ENCODE results near the gene ITPKA. TPM values are rescaled to one million over a fixed set of nuclear protein-coding genes. Genes with fewer than 3 reads are reported as not detected.
"Not testable (repeated sequence)": the region's sequence is repeated elsewhere in the genome, so short reads cannot be mapped to it uniquely, and the experiment has no call there.

ITPKA gene
- total and polyA plus RNA-seq, 2 of the 13 experiments (the other 11 are each of a cell fraction or from before 2014, with no cell fraction given), result 13.2 to 41.3 TPM

DNA sequence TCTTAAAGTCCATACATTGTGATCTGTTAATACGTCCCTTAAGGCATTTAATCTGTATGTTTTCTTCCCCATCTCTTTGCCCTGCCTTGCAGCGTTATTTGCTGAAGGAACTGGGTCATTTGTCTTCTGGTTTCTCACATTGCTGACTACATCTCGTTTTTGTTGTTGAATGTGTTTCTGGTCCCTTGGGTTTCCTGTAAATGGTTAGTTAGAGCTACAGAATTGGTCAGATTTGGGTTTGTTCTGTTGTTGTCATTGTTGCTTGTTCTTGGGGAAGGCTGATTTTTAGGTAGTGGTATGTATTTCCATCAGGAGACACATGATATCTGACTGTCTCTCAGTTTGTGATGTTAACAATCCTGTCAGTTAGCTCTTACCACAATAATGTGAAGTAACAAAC is 27.0 kb upstream of the ITPKA start:
- Histone ChIP-seq H3K27me3 (ENCODE audit: control insufficient read depth in 1 of 2, insufficient read depth in 2 of 2, low read length in 2 of 2) (no peaks in the 10 kb centered on the region), H3K4me1 (ENCODE audit: insufficient read depth, low read length) (no peaks in the 10 kb centered on the region), H3K4me2 (ENCODE audit: low read depth, low read length) (no peak overlapping the region), H3K27ac (ENCODE audit: extremely low read length, insufficient read depth, low read length) (no peak overlapping the region), H3K79me2 (ENCODE audit: insufficient read depth, low read length) (no peaks in the 10 kb centered on the region), H4K20me1 (ENCODE audit: insufficient read depth, low read length) (no peaks in the 10 kb centered on the region), H2AFZ (ENCODE audit: low read length) (no peak overlapping the region), H3K36me3 (replicated peaks in 1 of 2; ENCODE audit: control insufficient read depth in 1 of 2, insufficient read depth in 2 of 2, low read length in 2 of 2) (peaks cover 3 to 67% of the 10 kb centered on the region in 2 experiments), H3K9me3 (ENCODE audit: low read length) (no peaks in the 10 kb centered on the region), H3K9ac (ENCODE audit: insufficient read depth, low read depth, low read length) (no peak overlapping the region), H3K4me3 (replicated peaks in 1 of 3; ENCODE audit: insufficient read depth in 1 of 3, low read depth in 2 of 3, low read length in 3 of 3) (no peak overlapping the region)
- POLR2A ChIA-PET, result interaction anchor here (1.8 kb wide), 1 partner anchor 26 kb away, joined by 4 read pairs; no protein-coding TSS in a partner anchor
- 87% methylated on average over 3 of the region's 3 CpGs for WGBS (ENCODE audit: low lambda C conversion rate)
- no TSS peak for BruUV-seq (replicated peaks)
- DNase-seq (ENCODE audit: low spot score) (no peak), FAIRE-seq (no peak), ATAC-seq (no peak)
- intact Hi-C loops (cut with micrococcal nuclease; ENCODE audit: unreplicated experiment), result loop anchor here (5.0 kb wide), 1 partner anchor 41 kb away; no protein-coding TSS in a partner anchor
- in situ Hi-C loops (cut with HindIII; ENCODE audit: extremely low pct_ligation_motif_present, low pct_unique_long_range_greater_than_20kb), result no loop called here
- CTCF ChIA-PET (ENCODE audit: low intra/inter-chr PET ratio, low total read pairs), result interaction anchor here (0.9 to 1.6 kb wide), 4 partner anchors 40 to 438 kb away, joined by 3 to 13 read pairs (median 4); no protein-coding TSS in a partner anchor
- no peak for TF ChIP-seq CBX1 (IDR thresholded peaks at IDR 0.05; ENCODE audit: low read depth)
- TF ChIP-seq ZNF670 (CRISPR knock-in tag; IDR thresholded peaks at IDR 0.05; ENCODE audit: borderline replicate concordance), result no peak
- TF ChIP-seq ZNF570 (CRISPR knock-in tag; IDR thresholded peaks at IDR 0.05; ENCODE audit: borderline replicate concordance), result no peak
- no peak for TF ChIP-seq ZNF703 (CRISPR knock-in tag; IDR thresholded peaks at IDR 0.05; ENCODE audit: borderline replicate concordance)
- no peak for TF ChIP-seq ARID4A (CRISPR knock-in tag; IDR thresholded peaks at IDR 0.05; ENCODE audit: borderline replicate concordance)
- TF ChIP-seq HCFC1 (IDR thresholded peaks at IDR 0.05; ENCODE audit: low read depth, low read length), result no peak
- no peak for TF ChIP-seq ZNF614 (CRISPR knock-in tag; IDR thresholded peaks at IDR 0.05; ENCODE audit: borderline replicate concordance)
- TF ChIP-seq, protein P1, sequence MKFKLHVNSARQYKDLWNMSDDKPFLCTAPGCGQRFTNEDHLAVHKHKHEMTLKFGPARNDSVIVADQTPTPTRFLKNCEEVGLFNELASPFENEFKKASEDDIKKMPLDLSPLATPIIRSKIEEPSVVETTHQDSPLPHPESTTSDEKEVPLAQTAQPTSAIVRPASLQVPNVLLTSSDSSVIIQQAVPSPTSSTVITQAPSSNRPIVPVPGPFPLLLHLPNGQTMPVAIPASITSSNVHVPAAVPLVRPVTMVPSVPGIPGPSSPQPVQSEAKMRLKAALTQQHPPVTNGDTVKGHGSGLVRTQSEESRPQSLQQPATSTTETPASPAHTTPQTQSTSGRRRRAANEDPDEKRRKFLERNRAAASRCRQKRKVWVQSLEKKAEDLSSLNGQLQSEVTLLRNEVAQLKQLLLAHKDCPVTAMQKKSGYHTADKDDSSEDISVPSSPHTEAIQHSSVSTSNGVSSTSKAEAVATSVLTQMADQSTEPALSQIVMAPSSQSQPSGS (CRISPR knock-in tag; IDR thresholded peaks at IDR 0.05), result no peak
- TF ChIP-seq AHR (CRISPR knock-in tag; IDR thresholded peaks at IDR 0.05), result no peak
- no peak for TF ChIP-seq HNRNPH1 (optimal IDR thresholded peaks at IDR 0.05; ENCODE audit: low read depth, low read length)
- no peak for TF ChIP-seq ZSCAN22 (CRISPR knock-in tag; IDR thresholded peaks at IDR 0.05)
- TF ChIP-seq ZNF24 (IDR thresholded peaks at IDR 0.05), result no peak
- no peak for TF ChIP-seq STAG1 (CRISPR knock-in tag; IDR thresholded peaks at IDR 0.05)
- no peak for TF ChIP-seq PHB2 (IDR thresholded peaks at IDR 0.05; ENCODE audit: partially characterized antibody)
- TF ChIP-seq ZNF232 (CRISPR knock-in tag; IDR thresholded peaks at IDR 0.05; ENCODE audit: borderline replicate concordance), result no peak

GRCh38 chr15:41469644-41470043 is 24.0 kb upstream of the ITPKA start:
- POLR2A ChIA-PET; FAIRE-seq; BruUV-seq (replicated peaks); in situ Hi-C loops (cut with HindIII; ENCODE audit: extremely low pct_ligation_motif_present, low pct_unique_long_range_greater_than_20kb); H3K9ac ChIP-seq (ENCODE audit: insufficient read depth, low read depth, low read length); H4K20me1 ChIP-seq (ENCODE audit: insufficient read depth, low read length); CTCF ChIA-PET (ENCODE audit: low intra/inter-chr PET ratio, low total read pairs); H3K79me2 ChIP-seq (ENCODE audit: insufficient read depth, low read length); H2AFZ ChIP-seq (ENCODE audit: low read length); H3K27ac ChIP-seq (ENCODE audit: extremely low read length, insufficient read depth, low read length); ATAC-seq; H3K4me3 ChIP-seq (replicated peaks in 1 of 3; ENCODE audit: insufficient read depth in 1 of 3, low read depth in 2 of 3, low read length in 3 of 3); H3K4me1 ChIP-seq (ENCODE audit: insufficient read depth, low read length); H3K27me3 ChIP-seq (ENCODE audit: control insufficient read depth in 1 of 2, insufficient read depth in 2 of 2, low read length in 2 of 2); H3K9me3 ChIP-seq (ENCODE audit: low read length); H3K4me2 ChIP-seq (ENCODE audit: low read depth, low read length); DNase-seq (ENCODE audit: low spot score): not testable (repeated sequence)
- peaks cover 11 to 58% of the 10 kb centered on the region in 2 experiments for H3K36me3 ChIP-seq (replicated peaks in 1 of 2; ENCODE audit: control insufficient read depth in 1 of 2, insufficient read depth in 2 of 2, low read length in 2 of 2)
- intact Hi-C loops (cut with micrococcal nuclease; ENCODE audit: unreplicated experiment), result loop anchor here (5.0 kb wide), 1 partner anchor 38 kb away; no protein-coding TSS in a partner anchor
- 100% methylated on average over 6 of the region's 6 CpGs for WGBS (ENCODE audit: low lambda C conversion rate)
